Thoracic aorta (tissue), 2 donors: Measurements from ENCODE around the gene SEPSECS. TPM values are rescaled to one million over a fixed set of nuclear protein-coding genes. Genes with fewer than 3 reads are reported as not detected.

ENCODE experiments used
- ATAC-seq: fragments of 150-250 bp; one replicate; pipeline ENCODE4 v1.8.0; 2017; ENCODE audit warnings: low read depth; ENCODE audit not compliant: insufficient number of reproducible peaks, low FRiP score
- DNase-seq: peaks from one replicate; pipeline ENCODE4 v3.0.0-alpha.2; 2020; ENCODE audit warnings: low spot score
- H3K27ac ChIP-seq, 2 donors: fragments of 200-600 bp; sonication (generic); 1 replicate in 1 of 2; 2 replicates in 1 of 2; pipeline ENCODE4 v1.5.1; 2016; ENCODE audit warnings: mild to moderate bottlenecking in 2 of 2, moderate library complexity in 2 of 2
- H3K27me3 ChIP-seq: fragments of 200-600 bp; sonication (generic); replicated peaks from 2 replicates; pipeline ENCODE4 v1.6.0; 2016; ENCODE audit warnings: mild to moderate bottlenecking; ENCODE audit not compliant: insufficient read depth
- H3K36me3 ChIP-seq: fragments of 200-600 bp; sonication (generic); one replicate; pipeline ENCODE4 v1.5.1; 2016
- H3K4me1 ChIP-seq, 2 donors: fragments of 200-600 bp; sonication (generic); 1 replicate in 1 of 2; 2 replicates in 1 of 2; pipeline versions ENCODE4 v1.5.1 to v1.6.0; 2016; ENCODE audit warnings: low read depth in 2 of 2, mild to moderate bottlenecking in 1 of 2; ENCODE audit not compliant: control insufficient read depth in 1 of 2
- H3K4me3 ChIP-seq: fragments of 200-600 bp; sonication (generic); 2 replicates; pipeline ENCODE4 v1.5.1; 2016; ENCODE audit warnings: mild to moderate bottlenecking
- H3K9me3 ChIP-seq: fragments of 200-600 bp; sonication (generic); 2 replicates; pipeline ENCODE4 v1.5.1; 2016
- CTCF ChIP-seq: fragments of 200-600 bp; sonication (generic); IDR thresholded peaks from one replicate; pipeline ENCODE4 v1.5.1; 2019; ENCODE audit warnings: antibody characterized with exemption
- total RNA-seq, 2 donors: library from RNA; depleted of rRNA; stranded (reverse); fragments of >200 nt; gene quantifications; one replicate each; pipeline versions ENCODE4 v1.1.0 to v1.2.3, GENCODE V29; 2016

SEPSECS gene
- total RNA-seq, 2 donors from 2014 or later, result 3.4 to 5.9 TPM

- no peaks in the 10 kb centered on the region for H3K9me3 ChIP-seq
- H3K36me3 ChIP-seq, result peaks cover 6% of the 10 kb centered on the region
- ATAC-seq (no peak), DNase-seq (no peak)
- no peak overlapping the region for H3K27ac ChIP-seq
- H3K4me3 ChIP-seq, result no peak overlapping the region
- no peak for TF ChIP-seq CTCF
- no peaks in the 10 kb centered on the region for H3K27me3 ChIP-seq
- peaks cover 4 to 24% of the 10 kb centered on the region in 2 donors for H3K4me1 ChIP-seq
Observed at GRCh38 chr4:25129917-25130316, 30.3 kb downstream of the SEPSECS start.

GRCh38 chr4:25128671-25129070 is 31.6 kb downstream of the SEPSECS start:
- H3K4me3 ChIP-seq, result no peak overlapping the region
- peaks cover 4 to 24% of the 10 kb centered on the region in 2 donors for H3K4me1 ChIP-seq
- TF ChIP-seq CTCF, result no peak
- H3K36me3 ChIP-seq, result peaks cover 6% of the 10 kb centered on the region
- H3K9me3 ChIP-seq, result no peaks in the 10 kb centered on the region
- no peaks in the 10 kb centered on the region for H3K27me3 ChIP-seq
- H3K27ac ChIP-seq, result no peak overlapping the region
- DNase-seq, result no peak
- ATAC-seq, result no peak

DNA sequence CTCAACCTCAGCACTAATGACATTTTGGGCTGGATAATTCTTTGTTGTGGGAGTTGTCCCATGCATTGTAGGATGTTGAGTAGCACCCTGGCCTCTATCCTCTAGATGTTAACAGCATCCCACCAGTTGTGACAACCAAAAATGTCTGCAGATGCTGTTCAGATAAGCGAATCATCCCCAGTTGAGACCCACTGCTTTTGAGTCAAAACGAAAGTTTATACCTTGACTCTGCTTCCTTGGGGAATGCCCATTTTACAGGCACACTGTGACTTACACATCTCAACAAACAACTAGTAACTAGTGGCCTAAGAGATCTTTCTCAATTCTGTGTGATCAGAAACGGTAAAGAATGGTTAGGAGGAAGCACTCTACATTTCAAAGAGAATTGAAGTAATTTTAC is 37.0 kb downstream of the SEPSECS start:
- Histone ChIP-seq H3K27ac (no peak overlapping the region), H3K4me1 (no peaks in the 10 kb centered on the region), H3K4me3 (no peak overlapping the region), H3K36me3 (peaks cover 6% of the 10 kb centered on the region), H3K27me3 (no peaks in the 10 kb centered on the region), H3K9me3 (no peaks in the 10 kb centered on the region)
- TF ChIP-seq CTCF, result no peak
- ATAC-seq, result no peak
- no peak for DNase-seq

DNA sequence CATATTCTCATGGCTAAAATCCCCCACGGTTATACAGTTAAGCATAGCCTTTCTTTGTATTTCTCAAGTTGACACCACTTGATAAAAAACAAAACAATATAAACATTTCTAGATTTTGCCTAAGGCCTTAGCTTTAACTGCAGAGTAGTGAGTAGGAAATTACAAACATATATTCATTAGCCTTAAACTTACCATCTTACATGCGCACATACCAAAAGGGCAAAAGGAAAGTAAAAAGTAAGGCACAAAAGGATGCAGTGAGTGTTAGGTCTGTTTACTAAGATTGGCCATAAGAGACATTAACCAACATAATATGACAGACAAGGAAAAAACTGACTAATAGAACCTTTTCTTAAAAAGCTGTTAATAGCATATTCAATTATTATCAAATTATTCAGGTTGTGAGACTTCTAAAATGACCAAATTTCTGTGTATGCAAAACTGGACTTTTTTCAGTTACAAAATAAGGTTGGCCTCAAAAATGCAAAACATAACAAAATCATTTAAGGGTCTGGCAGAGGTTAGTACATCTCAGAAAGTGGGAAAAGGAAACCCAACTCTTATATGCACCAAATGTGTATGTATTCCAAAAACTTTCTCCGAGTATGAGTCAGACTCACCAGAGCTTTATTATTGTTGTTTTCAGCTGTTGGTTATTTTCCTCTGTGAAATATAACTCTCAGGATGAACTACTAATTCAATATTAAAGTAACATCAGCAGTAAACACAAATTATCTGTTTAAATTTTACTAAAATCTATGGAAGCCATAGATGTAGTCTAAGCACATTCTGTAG is 39.9 kb downstream of the SEPSECS start:
- Histone ChIP-seq H3K36me3 (peaks cover 5% of the 10 kb centered on the region), H3K4me3 (no peak overlapping the region), H3K27me3 (no peaks in the 10 kb centered on the region), H3K9me3 (no peaks in the 10 kb centered on the region), H3K27ac (no peak overlapping the region), H3K4me1 (no peaks in the 10 kb centered on the region)
- no peak for TF ChIP-seq CTCF
- no peak for DNase-seq
- no peak for ATAC-seq

DNA sequence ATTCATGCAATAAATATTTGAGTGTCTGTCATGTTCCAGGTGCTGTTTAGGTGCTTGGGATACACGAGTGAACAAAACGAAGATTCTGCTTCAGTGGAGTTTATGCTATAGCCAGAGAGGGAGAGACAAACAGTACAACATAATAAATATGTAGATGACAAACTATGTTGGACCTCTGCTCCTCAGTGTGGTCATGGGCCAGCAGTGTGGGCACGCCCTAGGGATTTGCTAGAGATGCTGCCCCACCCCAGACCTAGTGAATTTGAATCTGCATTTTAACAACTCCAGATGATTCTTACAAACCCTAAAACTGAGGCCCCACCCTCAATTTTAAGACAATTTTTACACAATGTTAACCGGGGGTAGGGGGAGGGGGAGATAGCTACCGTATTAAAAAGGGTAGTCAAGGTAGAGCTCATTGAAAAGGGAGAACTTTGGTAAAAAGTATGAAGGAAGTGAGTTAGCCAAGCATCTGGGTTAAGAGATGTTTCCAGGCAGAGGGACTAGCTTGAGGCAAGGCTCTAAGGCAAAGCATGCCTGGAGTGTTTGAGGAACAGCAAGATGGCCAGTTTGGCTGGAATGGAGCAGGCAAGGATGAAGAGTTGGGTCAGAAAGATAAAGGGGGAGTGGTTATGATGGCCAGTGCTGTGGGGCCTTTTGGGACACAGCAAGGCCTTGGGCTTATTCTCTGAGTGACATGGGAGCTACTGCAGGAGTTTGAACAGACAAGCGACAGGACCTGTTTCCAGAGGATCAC is 42.4 kb downstream of the SEPSECS start:
- no peak for ATAC-seq

More for the DNA sequence above, 42.4 kb downstream of the SEPSECS start:
- no peak overlapping the region for H3K4me3 ChIP-seq
- no peaks in the 10 kb centered on the region for H3K9me3 ChIP-seq
- no peaks in the 10 kb centered on the region for H3K27me3 ChIP-seq
- no peak for DNase-seq
- no peak overlapping the region for H3K27ac ChIP-seq
- no peaks in the 10 kb centered on the region for H3K4me1 ChIP-seq
- no peak for TF ChIP-seq CTCF
- no peaks in the 10 kb centered on the region for H3K36me3 ChIP-seq
